Colonic mucosa (tissue), 4 donors: Measurements from ENCODE around the gene ENO3. TPM values are rescaled to one million over a fixed set of nuclear protein-coding genes. Genes with fewer than 3 reads are reported as not detected.

Experiments used
- DNase-seq: peaks from one replicate; pipeline ENCODE4 v3.0.0-alpha.2; 2020
- H3K27ac ChIP-seq: fragments of 200-600 bp; one replicate; pipeline ENCODE4 v1.8.0; 2021
- H3K27me3 ChIP-seq: fragments of 200-600 bp; one replicate; pipeline ENCODE4 v1.8.0; 2021
- H3K36me3 ChIP-seq: fragments of 200-600 bp; one replicate; pipeline ENCODE4 v1.8.0; 2021
- H3K4me1 ChIP-seq: fragments of 200-600 bp; one replicate; pipeline ENCODE4 v1.8.0; 2021; ENCODE audit warnings: mild to moderate bottlenecking
- H3K4me3 ChIP-seq: fragments of 200-600 bp; one replicate; pipeline ENCODE4 v1.8.0; 2021
- H3K9ac ChIP-seq, 2 donors: one replicate each; pipeline ENCODE4 v1.7.0; 2013; ENCODE audit warnings: control low read depth in 2 of 2, low read depth in 2 of 2, low read length in 2 of 2
- H3K9me3 ChIP-seq: fragments of 200-600 bp; one replicate; pipeline ENCODE4 v1.8.0; 2021
- CTCF ChIP-seq: fragments of 200-600 bp; IDR thresholded peaks from one replicate; pipeline ENCODE4 v1.8.0; 2022; ENCODE audit warnings: antibody characterized with exemption, mild to moderate bottlenecking
- intact Hi-C: fragments of 100-400 bp; cut with DNase I; formaldehyde crosslinking; loops from one replicate; pipeline ENCODE4 v1.14.1; 2022
- total RNA-seq, 2 donors: library from RNA; stranded (reverse); fragmentation: NEBNext Ultra II Directional in 1 of 2; extraction: Animal tissue kit (Norgen Biotek cat#: 25700) in 1 of 2; gene quantifications; one replicate each; pipeline ENCODE4 v1.2.1, GENCODE V29; 2021
- donor health status: healthy.
- donor health status: DM: no; HTN: no; CAD: no.
- donor health status: DM: no; HTN: no; CAD: no.

The ENO3 gene
- total RNA-seq, 2 donors from 2014 or later, result 3.8 to 17.6 TPM

- Histone ChIP-seq H3K27me3 (no peaks in the 10 kb centered on the region), H3K4me1 (peaks cover 17% of the 10 kb centered on the region), H3K9me3 (no peaks in the 10 kb centered on the region), H3K36me3 (peaks cover 14% of the 10 kb centered on the region), H3K27ac (peak overlapping the region; percentile 98), H3K4me3 (peak overlapping the region; percentile 89), H3K9ac (peak overlapping the region in 1 of 2 donors; percentile 68)
- peak; percentile 88 for DNase-seq
- no peak for TF ChIP-seq CTCF
- intact Hi-C loops, result no loop called here
These were observed 5.6 kb upstream of the ENO3 start for GRCh38 chr17:4945176-4945943.

GRCh38 chr17:4945944-4946280, 5.0 kb upstream of the ENO3 start:
- no peak for DNase-seq
- Histone ChIP-seq H3K4me1 (peaks cover 17% of the 10 kb centered on the region), H3K27ac (peak overlapping the region; percentile 98), H3K27me3 (no peaks in the 10 kb centered on the region), H3K9ac (peak overlapping the region; percentile 45 to 99), H3K36me3 (peaks cover 14% of the 10 kb centered on the region), H3K9me3 (no peaks in the 10 kb centered on the region), H3K4me3 (peak overlapping the region; percentile 89)
- intact Hi-C loops, result no loop called here
- TF ChIP-seq CTCF, result no peak

- Histone ChIP-seq H3K4me3 (peak overlapping the region; percentile 89), H3K27ac (peak overlapping the region; percentile 98), H3K27me3 (no peaks in the 10 kb centered on the region), H3K36me3 (peaks cover 14% of the 10 kb centered on the region), H3K4me1 (peaks cover 13% of the 10 kb centered on the region), H3K9me3 (no peaks in the 10 kb centered on the region), H3K9ac (peak overlapping the region; percentile 45 to 99)
- DNase-seq, result no peak
- no peak for TF ChIP-seq CTCF
- intact Hi-C loops, result no loop called here
These were observed 4.5 kb upstream of the ENO3 start for GRCh38 chr17:4946312-4946976.

GRCh38 chr17:4947010-4947410, 3.9 kb upstream of the ENO3 start:
- no peaks in the 10 kb centered on the region for H3K9me3 ChIP-seq
- no peaks in the 10 kb centered on the region for H3K27me3 ChIP-seq
- intact Hi-C loops, result no loop called here
- peak overlapping the region; percentile 41 to 99 for H3K9ac ChIP-seq
- DNase-seq, result no peak
- H3K36me3 ChIP-seq, result peaks cover 14% of the 10 kb centered on the region
- peaks cover 12% of the 10 kb centered on the region for H3K4me1 ChIP-seq
- TF ChIP-seq CTCF, result no peak
- peak overlapping the region; percentile 89 for H3K4me3 ChIP-seq
- H3K27ac ChIP-seq, result peak overlapping the region; percentile 98

- peak overlapping the region; percentile 98 for H3K27ac ChIP-seq
- intact Hi-C loops, result no loop called here
- H3K36me3 ChIP-seq, result peaks cover 14% of the 10 kb centered on the region
- no peaks in the 10 kb centered on the region for H3K27me3 ChIP-seq
- H3K9ac ChIP-seq, result peak overlapping the region; percentile 99
- H3K4me3 ChIP-seq, result peak overlapping the region; percentile 89
- no peak for TF ChIP-seq CTCF
- peak; percentile 80 for DNase-seq
- H3K4me1 ChIP-seq, result peaks cover 12% of the 10 kb centered on the region
- no peaks in the 10 kb centered on the region for H3K9me3 ChIP-seq
These were observed 3.3 kb upstream of the ENO3 start for GRCh38 chr17:4947411-4948165.
